Hepatocyte (in vitro differentiated cells): ENCODE data around the gene ADGRL3. TPM values are rescaled to one million over a fixed set of nuclear protein-coding genes. Genes with fewer than 3 reads are reported as not detected.

Experiments used
- DNase-seq: peaks from one replicate; pipeline ENCODE4 v3.0.0-alpha.2; 2016; ENCODE audit warnings: low spot score
- H2AFZ ChIP-seq: fragments of 200-600 bp; sonication (generic); 2 replicates; pipeline ENCODE4 v1.6.0; 2016; ENCODE audit warnings: antibody characterized with exemption, mild to moderate bottlenecking
- H3K27ac ChIP-seq: fragments of 200-600 bp; sonication (generic); 2 replicates; pipeline ENCODE4 v1.5.1; 2016; ENCODE audit warnings: mild to moderate bottlenecking
- H3K27me3 ChIP-seq: fragments of 200-600 bp; sonication (generic); 2 replicates; pipeline ENCODE4 v1.6.1; 2016
- H3K36me3 ChIP-seq: fragments of 200-600 bp; sonication (generic); replicated peaks from 2 replicates; pipeline ENCODE4 v1.5.1; 2016; ENCODE audit warnings: low read depth; ENCODE audit not compliant: insufficient read depth
- H3K4me1 ChIP-seq: fragments of 200-600 bp; sonication (generic); 2 replicates; pipeline ENCODE4 v1.5.1; 2016; ENCODE audit warnings: mild to moderate bottlenecking, moderate library complexity; ENCODE audit not compliant: insufficient read depth
- H3K4me2 ChIP-seq: fragments of 200-600 bp; sonication (generic); 2 replicates; pipeline ENCODE4 v1.6.0; 2016
- H3K4me3 ChIP-seq: fragments of 200-600 bp; sonication (generic); 2 replicates; pipeline ENCODE4 v1.5.1; 2016; ENCODE audit warnings: mild to moderate bottlenecking
- H3K79me2 ChIP-seq: fragments of 200-600 bp; sonication (generic); 2 replicates; pipeline ENCODE4 v1.6.0; 2017; ENCODE audit warnings: mild to moderate bottlenecking
- H3K9me2 ChIP-seq: fragments of 200-600 bp; sonication (generic); replicated peaks from 2 replicates; pipeline ENCODE4 v1.6.0; 2017; ENCODE audit warnings: mild to moderate bottlenecking; ENCODE audit not compliant: insufficient read depth
- H3K9me3 ChIP-seq: fragments of 200-600 bp; sonication (generic); 2 replicates; pipeline ENCODE4 v1.5.1; 2016; ENCODE audit warnings: low read depth, mild to moderate bottlenecking
- H4K20me1 ChIP-seq: fragments of 200-600 bp; sonication (generic); 2 replicates; pipeline ENCODE4 v1.6.0; 2016; ENCODE audit warnings: mild to moderate bottlenecking; ENCODE audit not compliant: insufficient read depth, poor library complexity, severe bottlenecking
- CTCF ChIP-seq: fragments of 200-600 bp; sonication (generic); IDR thresholded peaks from 2 replicates; pipeline ENCODE4 v1.5.1; 2016; ENCODE audit warnings: antibody characterized with exemption, mild to moderate bottlenecking; ENCODE audit not compliant: poor library complexity
- EZH2 ChIP-seq: fragments of 200-600 bp; sonication (generic); IDR thresholded peaks from 2 replicates; pipeline ENCODE4 v1.6.1; 2016; ENCODE audit warnings: antibody characterized with exemption, mild to moderate bottlenecking, borderline replicate concordance
- EZH2phosphoT487 ChIP-seq: fragments of 200-600 bp; sonication (generic); IDR thresholded peaks from one replicate; pipeline ENCODE4 v1.6.1; 2018; ENCODE audit warnings: antibody characterized with exemption, mild to moderate bottlenecking, low read depth, moderate library complexity; ENCODE audit not compliant: unreplicated experiment, severe bottlenecking
- WGBS: methylation state at CpG from one replicate; pipeline ENCODE4 v1.1.6; 2016; ENCODE audit warnings: low lambda C conversion rate; ENCODE audit errors: missing lambda C conversion rate; 5-methylcytosine and 5-hydroxymethylcytosine counted together
- polyA plus RNA-seq: library from polyadenylated mRNA; unstranded; fragments of >200 nt; fragmentation: Nextera tagmentation; extraction: Ambion mirVana; gene quantifications from 2 replicates; pipeline ENCODE4 v1.2.1, GENCODE V29; 2016
- total RNA-seq: library from RNA; depleted of rRNA; stranded (reverse); fragments of >200 nt; gene quantifications from 2 replicates; pipeline ENCODE4 v1.2.3, GENCODE V29; 2014

The ADGRL3 gene
- total and polyA plus RNA-seq, 2 experiments from 2014 or later: 4.4 to 21.2 TPM

- Histone ChIP-seq H2AFZ (no peak overlapping the region), H3K79me2 (no peaks in the 10 kb centered on the region), H3K9me2 (no peaks in the 10 kb centered on the region), H3K4me2 (no peak overlapping the region), H3K9me3 (no peaks in the 10 kb centered on the region), H3K27ac (no peak overlapping the region), H3K4me1 (no peaks in the 10 kb centered on the region), H3K4me3 (no peak overlapping the region), H4K20me1 (no peaks in the 10 kb centered on the region), H3K27me3 (no peaks in the 10 kb centered on the region), H3K36me3 (no peaks in the 10 kb centered on the region)
- DNase-seq: no peak
- TF ChIP-seq CTCF (no peak), EZH2 (no peak), EZH2phosphoT487 (no peak)
- 68% methylated on average over 5 of the region's 5 CpGs for WGBS
These were observed 136.4 kb downstream of the ADGRL3 start for GRCh38 chr4:61336488-61336887.

GRCh38 chr4:61336916-61337315, 136.8 kb downstream of the ADGRL3 start:
- no peak overlapping the region for H3K4me2 ChIP-seq

GRCh38 chr4:61342061-61342460, 141.9 kb downstream of the ADGRL3 start:
- H3K4me1 ChIP-seq: peaks cover 4% of the 10 kb centered on the region

More at GRCh38 chr4:61336916-61337315, 136.8 kb downstream of the ADGRL3 start:
- 68% methylated on average over 1 of the region's 1 CpG for WGBS
- Histone ChIP-seq H3K9me3 (no peaks in the 10 kb centered on the region), H3K36me3 (no peaks in the 10 kb centered on the region), H3K9me2 (no peaks in the 10 kb centered on the region), H3K4me1 (no peaks in the 10 kb centered on the region), H3K27ac (no peak overlapping the region), H2AFZ (no peak overlapping the region), H4K20me1 (no peaks in the 10 kb centered on the region), H3K27me3 (no peaks in the 10 kb centered on the region), H3K79me2 (no peaks in the 10 kb centered on the region), H3K4me3 (no peak overlapping the region)
- TF ChIP-seq CTCF (no peak), EZH2phosphoT487 (no peak), EZH2 (no peak)
- DNase-seq: no peak

More at GRCh38 chr4:61342061-61342460, 141.9 kb downstream of the ADGRL3 start:
- H3K9me2 ChIP-seq: no peaks in the 10 kb centered on the region
- no peak overlapping the region for H2AFZ ChIP-seq
- DNase-seq: no peak
- no peak overlapping the region for H3K4me2 ChIP-seq
- H3K27me3 ChIP-seq: no peaks in the 10 kb centered on the region
- H3K36me3 ChIP-seq: no peaks in the 10 kb centered on the region
- 42% methylated on average over 3 of the region's 3 CpGs for WGBS
- H3K79me2 ChIP-seq: no peaks in the 10 kb centered on the region
- H3K9me3 ChIP-seq: no peaks in the 10 kb centered on the region
- TF ChIP-seq CTCF: no peak
- TF ChIP-seq EZH2phosphoT487: no peak
- TF ChIP-seq EZH2: no peak
- H4K20me1 ChIP-seq: no peaks in the 10 kb centered on the region
- no peak overlapping the region for H3K27ac ChIP-seq
- H3K4me3 ChIP-seq: no peak overlapping the region
